ENCODE results near the gene RHBDF2. TPM values are rescaled to one million over a fixed set of nuclear protein-coding genes. Genes with fewer than 3 reads are reported as not detected.

The RHBDF2 gene
- total and polyA plus RNA-seq, 7 experiments from 2014 or later = 2.9 to 119 (median 31.4) TPM

- no peak overlapping the region for H3K4me3 ChIP-seq (ENCODE audit: low read length)
- H3K27me3 Mint-ChIP-seq = peaks cover 0 to 22% (median 0%) of the 10 kb centered on the region in 5 donors
- H3K27me3 ChIP-seq (ENCODE audit: control insufficient read depth in 2 of 2, insufficient read depth in 2 of 2, low read length in 2 of 2) = no peaks in the 10 kb centered on the region
- H3K36me3 Mint-ChIP-seq = no peaks in the 10 kb centered on the region
- DNase-seq (peak in 1 of 9 donors; percentile 2), ATAC-seq (no peak)
- H3K4me1 Mint-ChIP-seq = peaks cover 5 to 38% (median 26%) of the 10 kb centered on the region in 7 donors
- no peaks in the 10 kb centered on the region for H3K9me3 Mint-ChIP-seq
- H3K27ac ChIP-seq (ENCODE audit: low read depth, low read length) = no peak overlapping the region
- H3K27ac Mint-ChIP-seq = peak overlapping the region in 3 of 9 donors; percentile 57 to 77 (median 69)
- H3K9me3 ChIP-seq (ENCODE audit: control insufficient read depth in 2 of 3, low read length in 3 of 3) = no peaks in the 10 kb centered on the region
- ChIA-PET CTCF (interaction anchor here (0.9 kb wide), 1 partner anchor 28 kb away, joined by 3 read pairs; no protein-coding TSS in a partner anchor), POLR2A (interaction anchor here (0.6 to 1.6 kb wide), 3 partner anchors 14 to 140 kb away, joined by 3 to 5 read pairs (median 4); no protein-coding TSS in a partner anchor)
- H3K4me1 ChIP-seq (ENCODE audit: control insufficient read depth in 2 of 2, insufficient read depth in 2 of 2, low read length in 2 of 2) = peaks cover 8 to 31% of the 10 kb centered on the region in 2 donors
- intact Hi-C loops (cut with micrococcal nuclease) = no loop called here
- no peak overlapping the region for H3K4me3 Mint-ChIP-seq
- H3K36me3 ChIP-seq (ENCODE audit: control insufficient read depth in 2 of 3, insufficient read depth in 3 of 3, low read length in 3 of 3) = no peaks in the 10 kb centered on the region
Observed at GRCh38 chr17:76530811-76531485, 29.7 kb upstream of the RHBDF2 start.

DNA sequence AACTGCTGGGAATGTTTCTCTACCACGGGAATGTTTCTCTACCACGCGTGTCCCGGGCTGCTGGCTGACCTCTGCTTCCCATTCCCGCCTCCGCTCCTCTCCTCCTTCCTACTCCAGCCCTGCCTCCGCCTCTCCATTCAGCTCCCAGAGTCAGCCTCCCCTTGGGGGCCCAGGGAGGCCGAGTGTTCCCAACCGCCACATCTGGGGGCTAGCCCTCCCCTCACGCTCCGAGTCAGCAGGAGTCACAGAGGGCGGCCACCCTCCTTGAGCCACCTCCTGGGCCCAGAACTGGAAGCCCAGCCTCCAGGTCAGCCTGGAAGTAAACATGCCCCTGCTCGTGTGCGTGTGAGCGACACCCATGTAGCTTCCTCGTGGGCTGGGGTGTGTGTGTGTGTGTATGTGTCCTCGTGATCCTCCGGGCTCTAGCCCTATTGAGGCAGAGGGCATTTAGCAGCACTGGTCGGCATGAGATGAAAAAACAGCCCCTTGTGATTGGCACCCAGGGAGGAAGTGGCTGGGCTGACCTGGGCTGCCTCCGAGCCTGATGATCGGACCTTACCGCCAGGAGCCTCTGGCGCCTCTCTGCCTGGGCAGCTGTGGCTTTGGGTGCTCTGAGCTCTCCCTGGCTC lies 29.0 kb upstream of the RHBDF2 start:
- no peak overlapping the region for H3K4me3 ChIP-seq (ENCODE audit: low read length)
- intact Hi-C loops (cut with micrococcal nuclease) = no loop called here
- ChIA-PET CTCF (interaction anchor here (0.9 kb wide), 1 partner anchor 27 kb away, joined by 3 read pairs; no protein-coding TSS in a partner anchor), POLR2A (interaction anchor here (0.8 to 3.5 kb wide), 4 partner anchors 14 to 183 kb away, joined by 3 to 18 read pairs (median 4); no protein-coding TSS in a partner anchor)
- Mint-ChIP-seq H3K27me3 (peaks cover 0 to 17% (median 0%) of the 10 kb centered on the region in 5 donors), H3K36me3 (no peaks in the 10 kb centered on the region), H3K4me1 (peaks cover 5 to 38% (median 26%) of the 10 kb centered on the region in 7 donors), H3K4me3 (peak overlapping the region in 2 of 10 donors; percentile 6 to 16), H3K9me3 (no peaks in the 10 kb centered on the region), H3K27ac (peak overlapping the region in 8 of 9 donors; percentile 15 to 77 (median 54))
- no peak for ATAC-seq
- no peaks in the 10 kb centered on the region for H3K9me3 ChIP-seq (ENCODE audit: control insufficient read depth in 2 of 3, low read length in 3 of 3)
- peak in 1 of 9 donors; percentile 5 for DNase-seq
- no peaks in the 10 kb centered on the region for H3K36me3 ChIP-seq (ENCODE audit: control insufficient read depth in 2 of 3, insufficient read depth in 3 of 3, low read length in 3 of 3)
- no peak overlapping the region for H3K27ac ChIP-seq (ENCODE audit: low read depth, low read length)
- peaks cover 8 to 31% of the 10 kb centered on the region in 2 donors for H3K4me1 ChIP-seq (ENCODE audit: control insufficient read depth in 2 of 2, insufficient read depth in 2 of 2, low read length in 2 of 2)
- no peaks in the 10 kb centered on the region for H3K27me3 ChIP-seq (ENCODE audit: control insufficient read depth in 2 of 2, insufficient read depth in 2 of 2, low read length in 2 of 2)

GRCh38 chr17:76529224-76530094 lies 28.2 kb upstream of the RHBDF2 start:
- no peak for ATAC-seq
- Histone ChIP-seq H3K4me1 (ENCODE audit: control insufficient read depth in 2 of 2, insufficient read depth in 2 of 2, low read length in 2 of 2) (peaks cover 8 to 31% of the 10 kb centered on the region in 2 donors), H3K36me3 (ENCODE audit: control insufficient read depth in 2 of 3, insufficient read depth in 3 of 3, low read length in 3 of 3) (no peaks in the 10 kb centered on the region), H3K27me3 (ENCODE audit: control insufficient read depth in 2 of 2, insufficient read depth in 2 of 2, low read length in 2 of 2) (no peaks in the 10 kb centered on the region), H3K4me3 (ENCODE audit: low read length) (no peak overlapping the region), H3K27ac (ENCODE audit: low read depth, low read length) (peak overlapping the region; percentile 31), H3K9me3 (ENCODE audit: control insufficient read depth in 2 of 3, low read length in 3 of 3) (no peaks in the 10 kb centered on the region)
- peak in 1 of 9 donors; percentile 6 for DNase-seq
- H3K4me1 Mint-ChIP-seq = peaks cover 5 to 38% (median 32%) of the 10 kb centered on the region in 7 donors
- ChIA-PET POLR2A (interaction anchor here (0.8 to 3.5 kb wide), 8 partner anchors 14 to 183 kb away, joined by 3 to 18 read pairs (median 4); no protein-coding TSS in a partner anchor), CTCF (interaction anchor here (0.6 to 1.9 kb wide), 5 partner anchors 25 to 95 kb away, joined by 3 to 6 read pairs (median 5); no protein-coding TSS in a partner anchor)
- H3K27me3 Mint-ChIP-seq = peaks cover 0 to 11% (median 0%) of the 10 kb centered on the region in 5 donors
- H3K27ac Mint-ChIP-seq = peak overlapping the region in 4 of 9 donors; percentile 51 to 92 (median 84)
- H3K36me3 Mint-ChIP-seq = no peaks in the 10 kb centered on the region
- no peaks in the 10 kb centered on the region for H3K9me3 Mint-ChIP-seq
- peak overlapping the region in 4 of 10 donors; percentile 19 to 70 (median 51) for H3K4me3 Mint-ChIP-seq
- intact Hi-C loops (cut with micrococcal nuclease) = no loop called here

DNA sequence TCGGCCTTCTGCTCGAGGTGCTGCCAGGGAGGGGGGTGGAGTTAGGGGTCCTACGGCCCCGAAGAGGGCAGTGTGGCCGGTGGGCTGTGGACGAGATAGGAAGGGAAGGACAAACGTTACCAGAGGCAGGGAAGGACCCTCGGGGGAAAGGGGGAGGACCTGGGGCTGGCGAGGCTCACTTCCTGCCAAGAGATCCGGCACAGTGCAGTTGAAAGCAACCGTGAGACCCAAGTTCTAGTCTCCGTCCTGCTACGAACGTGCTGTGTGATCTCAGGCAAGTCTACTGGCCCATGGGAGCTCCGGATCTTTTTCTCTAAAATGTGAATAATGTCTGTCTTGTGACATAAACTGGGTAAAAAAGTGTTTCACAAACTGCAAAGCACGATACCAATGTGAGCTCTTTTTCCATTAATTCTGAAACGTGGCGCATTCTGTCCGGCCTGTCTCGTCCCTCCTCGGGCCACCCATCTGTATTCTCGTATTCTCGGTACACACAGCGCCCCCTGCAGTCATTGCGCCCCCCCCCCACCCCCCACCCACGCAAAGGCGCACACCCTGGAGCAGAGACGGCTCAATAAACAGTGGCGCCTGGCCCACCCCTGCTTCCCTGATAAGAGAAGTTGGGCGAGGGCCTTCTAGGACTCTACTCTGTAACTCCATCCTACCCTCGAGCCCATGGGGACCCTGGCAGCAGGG lies 27.5 kb upstream of the RHBDF2 start:
- intact Hi-C loops (cut with micrococcal nuclease) = loop anchor here in 1 of 2 donors (1.0 kb wide), 1 partner anchor 13 kb away; no protein-coding TSS in a partner anchor

DNA sequence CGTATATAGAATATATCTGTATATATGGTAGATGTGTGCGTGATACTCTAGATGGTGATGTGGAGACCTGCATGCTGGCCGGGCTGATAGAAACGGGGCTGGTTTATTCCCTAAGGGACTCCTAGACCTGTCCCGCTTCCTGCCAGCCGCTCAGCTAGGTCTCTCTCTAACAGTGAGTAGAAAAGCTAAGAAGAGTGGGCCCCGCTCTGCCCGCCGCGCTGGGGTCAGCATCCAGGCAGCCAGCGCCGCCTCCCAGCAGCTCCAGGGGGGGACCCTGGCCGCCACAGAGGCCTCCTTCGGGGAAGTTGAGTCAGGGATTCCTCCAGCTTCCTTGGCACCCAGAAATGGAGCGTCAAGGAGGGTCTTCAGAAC lies 26.9 kb upstream of the RHBDF2 start:
- Histone ChIP-seq H3K36me3 (ENCODE audit: control insufficient read depth in 2 of 3, insufficient read depth in 3 of 3, low read length in 3 of 3) (no peaks in the 10 kb centered on the region), H3K4me1 (ENCODE audit: control insufficient read depth in 2 of 2, insufficient read depth in 2 of 2, low read length in 2 of 2) (peaks cover 8 to 36% of the 10 kb centered on the region in 2 donors), H3K27ac (ENCODE audit: low read depth, low read length) (peak overlapping the region; percentile 78), H3K9me3 (ENCODE audit: control insufficient read depth in 2 of 3, low read length in 3 of 3) (no peaks in the 10 kb centered on the region), H3K27me3 (ENCODE audit: control insufficient read depth in 2 of 2, insufficient read depth in 2 of 2, low read length in 2 of 2) (no peaks in the 10 kb centered on the region), H3K4me3 (ENCODE audit: low read length) (peak overlapping the region; percentile 35)
- Mint-ChIP-seq H3K4me1 (peaks cover 11 to 47% (median 40%) of the 10 kb centered on the region in 7 donors), H3K9me3 (no peaks in the 10 kb centered on the region), H3K4me3 (peak overlapping the region in 9 of 10 donors; percentile 62 to 81 (median 72)), H3K27me3 (peaks cover 0 to 7% (median 0%) of the 10 kb centered on the region in 5 donors), H3K27ac (peak overlapping the region in 8 of 9 donors; percentile 78 to 94 (median 86)), H3K36me3 (no peaks in the 10 kb centered on the region)
- intact Hi-C loops (cut with micrococcal nuclease) = loop anchor here in 1 of 2 donors (1.0 kb wide), 1 partner anchor 13 kb away; no protein-coding TSS in a partner anchor
- POLR2A ChIA-PET = interaction anchor here (0.6 to 3.5 kb wide), 5 partner anchors 12 to 198 kb away, joined by 3 to 18 read pairs (median 6); partner anchors contain the start of genes JMJD6, METTL23 and PRCD
- CTCF ChIA-PET = interaction anchor here (0.6 to 1.9 kb wide), 5 partner anchors 16 to 97 kb away, joined by 3 to 7 read pairs (median 5); no protein-coding TSS in a partner anchor
- peak; percentile 31 for ATAC-seq
- DNase-seq = no peak

More for the DNA sequence above, 27.5 kb upstream of the RHBDF2 start:
- Mint-ChIP-seq H3K27ac (peak overlapping the region in 8 of 9 donors; percentile 79 to 94 (median 86)), H3K4me3 (peak overlapping the region in 9 of 10 donors; percentile 8 to 81 (median 72)), H3K36me3 (no peaks in the 10 kb centered on the region), H3K27me3 (peaks cover 0 to 6% (median 0%) of the 10 kb centered on the region in 5 donors), H3K9me3 (no peaks in the 10 kb centered on the region), H3K4me1 (peaks cover 7 to 42% (median 35%) of the 10 kb centered on the region in 7 donors)
- Histone ChIP-seq H3K4me1 (ENCODE audit: control insufficient read depth in 2 of 2, insufficient read depth in 2 of 2, low read length in 2 of 2) (peaks cover 8 to 31% of the 10 kb centered on the region in 2 donors), H3K27ac (ENCODE audit: low read depth, low read length) (peak overlapping the region; percentile 78), H3K27me3 (ENCODE audit: control insufficient read depth in 2 of 2, insufficient read depth in 2 of 2, low read length in 2 of 2) (no peaks in the 10 kb centered on the region), H3K9me3 (ENCODE audit: control insufficient read depth in 2 of 3, low read length in 3 of 3) (no peaks in the 10 kb centered on the region), H3K36me3 (ENCODE audit: control insufficient read depth in 2 of 3, insufficient read depth in 3 of 3, low read length in 3 of 3) (no peaks in the 10 kb centered on the region), H3K4me3 (ENCODE audit: low read length) (peak overlapping the region; percentile 35)
- peak in 1 of 9 donors; percentile 16 for DNase-seq
- ChIA-PET POLR2A (interaction anchor here (0.7 to 3.5 kb wide), 7 partner anchors 13 to 198 kb away, joined by 3 to 18 read pairs (median 3); partner anchors contain the start of genes JMJD6 and METTL23), CTCF (interaction anchor here (0.6 to 1.9 kb wide), 5 partner anchors 18 to 96 kb away, joined by 3 to 7 read pairs (median 6); no protein-coding TSS in a partner anchor)
- ATAC-seq = no peak

Data from naive thymus-derived CD4-positive, alpha-beta T cell (primary cell).